ENCODE data around the gene ANKRD33B. TPM values are rescaled to one million over a fixed set of nuclear protein-coding genes. Genes with fewer than 3 reads are reported as not detected.

Gene ANKRD33B
- polyA plus RNA-seq, 3 donors = 0.05 TPM; not detected in 2

DNA sequence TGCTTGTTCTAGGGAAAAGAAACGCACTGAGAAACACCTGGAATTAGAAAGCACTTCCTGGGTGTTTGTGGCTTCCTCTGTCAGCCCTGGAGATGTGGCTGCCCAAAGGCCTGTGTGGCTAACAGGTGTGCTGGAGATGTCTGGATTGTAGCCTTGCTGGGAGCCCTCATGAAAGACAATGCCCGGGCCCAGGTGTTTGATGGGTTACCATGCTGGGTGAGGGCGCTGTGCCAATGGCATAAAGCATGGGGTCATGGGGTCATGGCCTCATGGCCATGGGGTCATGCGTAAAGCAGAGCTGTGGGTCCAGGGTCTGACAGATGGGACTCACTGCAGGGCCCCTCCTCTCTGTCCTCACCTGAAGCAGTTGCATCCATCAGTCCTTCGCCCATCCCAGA, 21.6 kb downstream of the ANKRD33B start:
- H3K9me3 ChIP-seq (replicated peaks in 1 of 2; ENCODE audit: control insufficient read depth in 1 of 2, insufficient read depth in 1 of 2, low read length in 2 of 2) = no peaks in the 10 kb centered on the region
- DNase-seq = no peak
- no peaks in the 10 kb centered on the region for H3K36me3 ChIP-seq (replicated peaks in 1 of 2; ENCODE audit: control insufficient read depth in 1 of 2, insufficient read depth in 2 of 2, low read length in 2 of 2)
- H3K4me2 ChIP-seq (replicated peaks; ENCODE audit: extremely low read depth, low read length, poor library complexity, severe bottlenecking) = no peak overlapping the region
- no peaks in the 10 kb centered on the region for H3K27me3 ChIP-seq (ENCODE audit: control insufficient read depth in 2 of 2, insufficient read depth in 2 of 2, low read length in 2 of 2)
- H3K27ac Mint-ChIP-seq = no peak overlapping the region
- no peak overlapping the region for H3K27ac ChIP-seq (ENCODE audit: low read depth in 1 of 2, low read length in 2 of 2)
- TF ChIP-seq, protein P1, sequence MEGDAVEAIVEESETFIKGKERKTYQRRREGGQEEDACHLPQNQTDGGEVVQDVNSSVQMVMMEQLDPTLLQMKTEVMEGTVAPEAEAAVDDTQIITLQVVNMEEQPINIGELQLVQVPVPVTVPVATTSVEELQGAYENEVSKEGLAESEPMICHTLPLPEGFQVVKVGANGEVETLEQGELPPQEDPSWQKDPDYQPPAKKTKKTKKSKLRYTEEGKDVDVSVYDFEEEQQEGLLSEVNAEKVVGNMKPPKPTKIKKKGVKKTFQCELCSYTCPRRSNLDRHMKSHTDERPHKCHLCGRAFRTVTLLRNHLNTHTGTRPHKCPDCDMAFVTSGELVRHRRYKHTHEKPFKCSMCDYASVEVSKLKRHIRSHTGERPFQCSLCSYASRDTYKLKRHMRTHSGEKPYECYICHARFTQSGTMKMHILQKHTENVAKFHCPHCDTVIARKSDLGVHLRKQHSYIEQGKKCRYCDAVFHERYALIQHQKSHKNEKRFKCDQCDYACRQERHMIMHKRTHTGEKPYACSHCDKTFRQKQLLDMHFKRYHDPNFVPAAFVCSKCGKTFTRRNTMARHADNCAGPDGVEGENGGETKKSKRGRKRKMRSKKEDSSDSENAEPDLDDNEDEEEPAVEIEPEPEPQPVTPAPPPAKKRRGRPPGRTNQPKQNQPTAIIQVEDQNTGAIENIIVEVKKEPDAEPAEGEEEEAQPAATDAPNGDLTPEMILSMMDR (IDR thresholded peaks at IDR 0.05) = no peak
- H3K36me3 Mint-ChIP-seq = peaks cover 4 to 9% of the 10 kb centered on the region in 2 donors
- peaks cover 45% of the 10 kb centered on the region for H3K4me1 Mint-ChIP-seq
- peaks cover 0 to 11% (median 0%) of the 10 kb centered on the region in 3 donors for H3K27me3 Mint-ChIP-seq (ENCODE audit: low read depth in 3 of 3)
- H3K4me3 Mint-ChIP-seq = no peak overlapping the region
- H3K9ac ChIP-seq (ENCODE audit: insufficient read depth, low read length, poor library complexity, severe bottlenecking) = no peak overlapping the region
- H4K20me1 ChIP-seq (ENCODE audit: insufficient read depth, low read length) = no peaks in the 10 kb centered on the region
- peaks cover 12% of the 10 kb centered on the region for H3K79me2 ChIP-seq (ENCODE audit: insufficient read depth, low read length)
- intact Hi-C loops (cut with micrococcal nuclease) = no loop called here
- H2AFZ ChIP-seq (ENCODE audit: insufficient read depth, low read depth, low read length, poor library complexity, severe bottlenecking) = no peak overlapping the region
- H3K4me1 ChIP-seq (ENCODE audit: control insufficient read depth in 1 of 2, insufficient read depth in 2 of 2, low read length in 2 of 2) = peaks cover 21 to 25% of the 10 kb centered on the region in 2 donors
- peaks cover 0 to 5% (median 3%) of the 10 kb centered on the region in 7 donors for H3K9me3 Mint-ChIP-seq
- 85% methylated on average over 5 of the region's 5 CpGs for WGBS (ENCODE audit: insufficient coverage)
- no peak overlapping the region for H3K4me3 ChIP-seq (replicated peaks in 1 of 3; ENCODE audit: low read depth in 2 of 3, low read length in 3 of 3)

DNA sequence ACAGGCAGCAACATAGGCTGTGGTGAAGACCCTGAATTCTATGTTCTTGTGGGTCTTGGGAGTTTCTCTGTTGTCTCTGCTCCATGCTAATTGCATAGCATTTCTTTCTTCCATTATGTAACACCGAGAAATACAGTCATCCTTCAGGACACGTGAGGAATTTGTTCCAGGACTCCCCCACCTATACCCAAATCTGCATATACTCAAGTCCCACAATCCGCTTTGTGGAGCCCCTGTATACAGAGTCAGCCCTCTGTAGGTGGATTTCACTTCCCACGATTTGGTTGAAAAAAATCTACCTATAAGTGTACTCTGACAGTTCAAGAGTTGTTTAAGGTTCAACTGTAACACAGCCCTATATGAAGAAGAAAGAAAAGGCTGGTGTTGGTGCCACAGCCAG, 22.1 kb downstream of the ANKRD33B start:
- H3K27me3 Mint-ChIP-seq (ENCODE audit: low read depth in 3 of 3) = peaks cover 0 to 11% (median 0%) of the 10 kb centered on the region in 3 donors
- Histone ChIP-seq H3K4me2 (replicated peaks; ENCODE audit: extremely low read depth, low read length, poor library complexity, severe bottlenecking) (no peak overlapping the region), H3K79me2 (ENCODE audit: insufficient read depth, low read length) (peaks cover 7% of the 10 kb centered on the region), H4K20me1 (ENCODE audit: insufficient read depth, low read length) (no peaks in the 10 kb centered on the region), H2AFZ (ENCODE audit: insufficient read depth, low read depth, low read length, poor library complexity, severe bottlenecking) (no peak overlapping the region), H3K27me3 (ENCODE audit: control insufficient read depth in 2 of 2, insufficient read depth in 2 of 2, low read length in 2 of 2) (no peaks in the 10 kb centered on the region), H3K9me3 (replicated peaks in 1 of 2; ENCODE audit: control insufficient read depth in 1 of 2, insufficient read depth in 1 of 2, low read length in 2 of 2) (no peaks in the 10 kb centered on the region), H3K9ac (ENCODE audit: insufficient read depth, low read length, poor library complexity, severe bottlenecking) (no peak overlapping the region), H3K4me1 (ENCODE audit: control insufficient read depth in 1 of 2, insufficient read depth in 2 of 2, low read length in 2 of 2) (peaks cover 21 to 25% of the 10 kb centered on the region in 2 donors), H3K4me3 (replicated peaks in 1 of 3; ENCODE audit: low read depth in 2 of 3, low read length in 3 of 3) (no peak overlapping the region), H3K36me3 (replicated peaks in 1 of 2; ENCODE audit: control insufficient read depth in 1 of 2, insufficient read depth in 2 of 2, low read length in 2 of 2) (no peaks in the 10 kb centered on the region), H3K27ac (ENCODE audit: low read depth in 1 of 2, low read length in 2 of 2) (no peak overlapping the region)
- intact Hi-C loops (cut with micrococcal nuclease) = no loop called here
- H3K9me3 Mint-ChIP-seq = peaks cover 0 to 5% (median 3%) of the 10 kb centered on the region in 7 donors
- no peak overlapping the region for H3K27ac Mint-ChIP-seq
- no CpG with 5 or more reads among the region's 4 CpGs for WGBS (ENCODE audit: insufficient coverage)
- TF ChIP-seq, protein P1 (IDR thresholded peaks at IDR 0.05) = no peak
- DNase-seq = no peak
- H3K4me1 Mint-ChIP-seq = peaks cover 43% of the 10 kb centered on the region
- peaks cover 4 to 5% of the 10 kb centered on the region in 2 donors for H3K36me3 Mint-ChIP-seq
- no peak overlapping the region for H3K4me3 Mint-ChIP-seq

All from CD14-positive monocyte (primary cell).